Astrocyte (in vitro differentiated cells and primary cell): ENCODE data around the gene DNAH1. TPM values are rescaled to one million over a fixed set of nuclear protein-coding genes. Genes with fewer than 3 reads are reported as not detected.
A peak's percentile ranks its signal among the peaks of the same experiment; 100 is the strongest.
"Not testable (repeated sequence)": the region's sequence is repeated elsewhere in the genome, so short reads cannot be mapped to it uniquely, and the experiment has no call there.

Experiments
- DNase-seq: peaks from one replicate; pipeline ENCODE4 v3.0.0-alpha.2; 2010; ENCODE audit warnings: low read depth
- FAIRE-seq: peaks from 2 replicates; lab custom pipeline; 2011; peaks lifted over from hg19 to GRCh38; lab: Jason Lieb, UNC
- H2AFZ ChIP-seq: 2 replicates; pipeline ENCODE4 v1.6.0; 2012; ENCODE audit warnings: low read depth, low read length, inconsistent platforms
- H3K27ac ChIP-seq: 2 replicates; pipeline ENCODE4 v1.5.1; 2011; ENCODE audit warnings: low read depth, low read length, inconsistent platforms
- H3K27me3 ChIP-seq: 2 replicates; pipeline ENCODE4 v1.6.0; 2011; ENCODE audit warnings: low read length, inconsistent platforms; ENCODE audit not compliant: insufficient read depth
- H3K36me3 ChIP-seq: 2 replicates; pipeline ENCODE4 v1.5.1; 2011; ENCODE audit warnings: low read length, inconsistent platforms; ENCODE audit not compliant: insufficient read depth
- H3K4me1 ChIP-seq: 2 replicates; pipeline ENCODE4 v1.5.1; 2011; ENCODE audit warnings: low read length, inconsistent platforms; ENCODE audit not compliant: insufficient read depth
- H3K4me2 ChIP-seq: 2 replicates; pipeline ENCODE4 v1.6.0; 2012; ENCODE audit warnings: low read length, inconsistent platforms
- H3K4me3 ChIP-seq: 2 replicates; pipeline ENCODE4 v1.5.1; 2011; ENCODE audit warnings: low read depth, mild to moderate bottlenecking, low read length, inconsistent platforms; ENCODE audit not compliant: insufficient read depth
- H3K79me2 ChIP-seq: 2 replicates; pipeline ENCODE4 v1.6.0; 2012; ENCODE audit warnings: mild to moderate bottlenecking, low read length, inconsistent platforms; ENCODE audit not compliant: insufficient read depth
- H3K9ac ChIP-seq: 2 replicates; pipeline ENCODE4 v1.6.0; 2012; ENCODE audit warnings: mild to moderate bottlenecking, low read length, inconsistent platforms
- H3K9me3 ChIP-seq: 2 replicates; pipeline ENCODE4 v1.5.1; 2012; ENCODE audit warnings: low read depth, mild to moderate bottlenecking, low read length, inconsistent platforms; ENCODE audit not compliant: insufficient read depth
- H4K20me1 ChIP-seq: 2 replicates; pipeline ENCODE4 v1.6.0; 2012; ENCODE audit warnings: low read length, inconsistent platforms; ENCODE audit not compliant: insufficient read depth
- H3K27ac Mint-ChIP-seq: one replicate; pipeline ENCODE4 v1.8.0; 2021; ENCODE audit warnings: mild to moderate bottlenecking, mixed read lengths; ENCODE audit not compliant: unreplicated experiment
- H3K27me3 Mint-ChIP-seq: one replicate; pipeline ENCODE4 v1.8.0; 2021; ENCODE audit warnings: low read depth, mixed read lengths; ENCODE audit not compliant: unreplicated experiment
- H3K36me3 Mint-ChIP-seq: one replicate; pipeline ENCODE4 v1.8.0; 2021; ENCODE audit warnings: low read depth, mixed read lengths; ENCODE audit not compliant: unreplicated experiment
- H3K4me1 Mint-ChIP-seq: one replicate; pipeline ENCODE4 v1.8.0; 2021; ENCODE audit warnings: low read depth, mixed read lengths; ENCODE audit not compliant: unreplicated experiment
- H3K4me3 Mint-ChIP-seq: one replicate; pipeline ENCODE4 v1.8.0; 2021; ENCODE audit warnings: mild to moderate bottlenecking, moderate library complexity, mixed read lengths; ENCODE audit not compliant: unreplicated experiment
- H3K9me3 Mint-ChIP-seq: one replicate; pipeline ENCODE4 v1.8.0; 2021; ENCODE audit warnings: mild to moderate bottlenecking, mixed read lengths; ENCODE audit not compliant: unreplicated experiment
- EZH2 ChIP-seq: IDR thresholded peaks from 2 replicates; pipeline ENCODE4 v1.6.1; 2012; ENCODE audit warnings: mild to moderate bottlenecking, low read length, inconsistent platforms; ENCODE audit not compliant: insufficient read depth
- total RNA-seq: library from RNA; stranded (reverse); gene quantifications from 2 replicates; pipeline ENCODE4 v1.2.1, GENCODE V29; 2021
- TF ChIP-seq, protein P1 (sequence below): IDR thresholded peaks from 2 replicates; pipeline ENCODE4 v1.5.1; 2011; ENCODE audit warnings: low read depth, mild to moderate bottlenecking, inconsistent platforms, low read length, moderate library complexity; ENCODE audit not compliant: insufficient read depth

The DNAH1 gene
- total RNA-seq, 1 donor from 2014 or later = 2.3 TPM

DNA sequence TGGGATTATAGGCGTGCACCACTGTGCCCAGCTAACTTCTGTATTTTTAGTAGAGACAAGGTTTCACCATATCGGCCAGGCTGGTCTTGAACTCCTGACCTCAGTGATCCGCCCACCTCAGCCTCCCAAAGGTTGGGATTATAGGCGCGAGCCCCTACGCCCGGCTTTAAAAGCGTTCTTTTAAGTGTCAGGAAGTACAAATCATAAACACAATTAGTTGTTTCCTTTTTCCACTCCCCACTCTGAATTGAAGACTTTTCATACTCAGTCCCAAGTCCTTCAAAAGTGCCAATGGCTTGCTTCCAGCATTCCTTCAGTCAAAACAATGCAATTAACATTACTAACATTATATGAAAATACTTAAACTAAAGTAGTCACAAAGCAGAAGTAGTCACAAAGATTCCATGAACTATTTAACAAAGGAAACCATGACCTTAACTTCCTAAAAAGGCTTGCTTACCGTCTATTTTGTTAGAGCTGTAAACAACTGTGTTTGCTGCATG, 45.8 kb upstream of the DNAH1 start:
- DNase-seq (no peak), FAIRE-seq (no peak)
- H3K36me3 ChIP-seq = peaks cover 58% of the 10 kb centered on the region
- no peak overlapping the region for H3K4me3 ChIP-seq
- H4K20me1 ChIP-seq = peaks cover 95% of the 10 kb centered on the region
- H3K79me2 ChIP-seq = peaks cover 96% of the 10 kb centered on the region
- no peak overlapping the region for H3K27ac ChIP-seq
- no peak overlapping the region for H3K4me2 ChIP-seq
- no peak overlapping the region for H2AFZ ChIP-seq
- H3K9me3 ChIP-seq = no peaks in the 10 kb centered on the region
- no peaks in the 10 kb centered on the region for H3K4me1 ChIP-seq
- no peak overlapping the region for H3K9ac ChIP-seq
- H3K27ac Mint-ChIP-seq = no peak overlapping the region
- no peaks in the 10 kb centered on the region for H3K9me3 Mint-ChIP-seq
- no peak for TF ChIP-seq EZH2
- TF ChIP-seq, protein P1, sequence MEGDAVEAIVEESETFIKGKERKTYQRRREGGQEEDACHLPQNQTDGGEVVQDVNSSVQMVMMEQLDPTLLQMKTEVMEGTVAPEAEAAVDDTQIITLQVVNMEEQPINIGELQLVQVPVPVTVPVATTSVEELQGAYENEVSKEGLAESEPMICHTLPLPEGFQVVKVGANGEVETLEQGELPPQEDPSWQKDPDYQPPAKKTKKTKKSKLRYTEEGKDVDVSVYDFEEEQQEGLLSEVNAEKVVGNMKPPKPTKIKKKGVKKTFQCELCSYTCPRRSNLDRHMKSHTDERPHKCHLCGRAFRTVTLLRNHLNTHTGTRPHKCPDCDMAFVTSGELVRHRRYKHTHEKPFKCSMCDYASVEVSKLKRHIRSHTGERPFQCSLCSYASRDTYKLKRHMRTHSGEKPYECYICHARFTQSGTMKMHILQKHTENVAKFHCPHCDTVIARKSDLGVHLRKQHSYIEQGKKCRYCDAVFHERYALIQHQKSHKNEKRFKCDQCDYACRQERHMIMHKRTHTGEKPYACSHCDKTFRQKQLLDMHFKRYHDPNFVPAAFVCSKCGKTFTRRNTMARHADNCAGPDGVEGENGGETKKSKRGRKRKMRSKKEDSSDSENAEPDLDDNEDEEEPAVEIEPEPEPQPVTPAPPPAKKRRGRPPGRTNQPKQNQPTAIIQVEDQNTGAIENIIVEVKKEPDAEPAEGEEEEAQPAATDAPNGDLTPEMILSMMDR = no peak
- H3K27me3 Mint-ChIP-seq = no peaks in the 10 kb centered on the region
- H3K4me3 Mint-ChIP-seq = no peak overlapping the region
- peaks cover 16% of the 10 kb centered on the region for H3K36me3 Mint-ChIP-seq
- no peaks in the 10 kb centered on the region for H3K27me3 ChIP-seq
- H3K4me1 Mint-ChIP-seq = peaks cover 5% of the 10 kb centered on the region

DNA sequence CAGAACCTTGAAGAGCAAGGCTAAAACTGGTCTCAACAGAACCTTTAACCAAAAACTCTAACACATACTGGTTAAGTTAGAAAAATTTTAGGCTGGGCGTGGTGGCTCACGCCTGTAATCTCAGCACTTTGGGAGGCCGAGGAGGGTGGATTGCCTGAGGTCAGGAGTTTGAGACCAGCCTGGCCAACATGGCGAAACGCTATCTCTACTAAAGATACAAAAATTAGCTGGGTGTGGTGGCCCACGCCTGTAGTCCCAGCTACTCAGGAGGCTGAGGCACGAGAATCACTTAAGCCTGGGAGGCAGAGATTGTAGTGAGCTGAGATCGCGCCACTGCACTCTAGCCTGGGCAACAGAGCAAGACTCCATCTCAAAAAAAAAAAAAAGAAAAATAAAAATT, 43.9 kb upstream of the DNAH1 start:
- H3K27me3 ChIP-seq, H3K9me3 ChIP-seq, H3K4me2 ChIP-seq, H3K4me1 Mint-ChIP-seq, H3K4me1 ChIP-seq, H3K4me3 Mint-ChIP-seq, H3K27ac ChIP-seq, H3K9me3 Mint-ChIP-seq, H3K9ac ChIP-seq, H3K27me3 Mint-ChIP-seq, H3K4me3 ChIP-seq, FAIRE-seq, H2AFZ ChIP-seq, DNase-seq, H3K36me3 Mint-ChIP-seq, H3K27ac Mint-ChIP-seq: not testable (repeated sequence)
- Histone ChIP-seq H3K36me3 (peaks cover 46% of the 10 kb centered on the region), H3K79me2 (peaks cover 100% of the 10 kb centered on the region), H4K20me1 (peaks cover 99% of the 10 kb centered on the region)

DNA sequence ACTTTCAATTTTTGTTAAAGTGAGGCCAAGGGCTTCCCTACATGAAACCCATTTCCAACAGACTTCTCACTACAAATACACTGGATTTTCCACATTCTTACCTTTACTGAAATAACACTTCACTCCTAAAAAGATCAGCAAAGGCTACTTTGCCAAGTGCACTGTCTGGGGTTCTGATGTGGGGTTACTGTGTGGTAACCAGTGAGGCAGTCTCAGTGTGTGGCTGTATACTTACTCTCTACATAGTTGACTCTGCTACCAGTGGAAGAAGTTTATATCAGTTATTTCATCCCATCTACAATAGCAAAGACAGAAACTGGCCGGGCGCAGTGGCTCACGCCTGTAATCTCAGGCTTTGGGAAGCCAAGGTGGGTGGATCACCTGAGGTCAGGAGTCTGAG, 43.3 kb upstream of the DNAH1 start:
- TF ChIP-seq EZH2 = no peak
- TF ChIP-seq, protein P1 = no peak
- Mint-ChIP-seq H3K9me3 (no peaks in the 10 kb centered on the region), H3K27me3 (no peaks in the 10 kb centered on the region), H3K4me1 (peaks cover 9% of the 10 kb centered on the region), H3K36me3 (peaks cover 12% of the 10 kb centered on the region), H3K4me3 (no peak overlapping the region), H3K27ac (no peak overlapping the region)
- Histone ChIP-seq H3K4me2 (no peak overlapping the region), H3K79me2 (peaks cover 100% of the 10 kb centered on the region), H4K20me1 (peaks cover 99% of the 10 kb centered on the region), H3K36me3 (peaks cover 40% of the 10 kb centered on the region), H3K27me3 (no peaks in the 10 kb centered on the region), H2AFZ (no peak overlapping the region), H3K4me3 (no peak overlapping the region), H3K9ac (no peak overlapping the region), H3K9me3 (no peaks in the 10 kb centered on the region), H3K4me1 (peaks cover 5% of the 10 kb centered on the region), H3K27ac (no peak overlapping the region)
- FAIRE-seq (no peak), DNase-seq (no peak)

- Histone ChIP-seq H3K79me2 (peaks cover 84% of the 10 kb centered on the region), H4K20me1 (peaks cover 84% of the 10 kb centered on the region), H3K4me1 (peaks cover 13% of the 10 kb centered on the region), H3K36me3 (peaks cover 24% of the 10 kb centered on the region), H3K4me2 (peak overlapping the region; percentile 28)
- H3K27me3 ChIP-seq, H3K27ac ChIP-seq, FAIRE-seq, H3K9ac ChIP-seq, H2AFZ ChIP-seq, H3K27ac Mint-ChIP-seq, H3K9me3 ChIP-seq, H3K27me3 Mint-ChIP-seq, H3K9me3 Mint-ChIP-seq, H3K4me3 ChIP-seq, DNase-seq: not testable (repeated sequence)
- H3K4me3 Mint-ChIP-seq = peak overlapping the region; percentile 67
- H3K36me3 Mint-ChIP-seq = peaks cover 12% of the 10 kb centered on the region
- H3K4me1 Mint-ChIP-seq = peaks cover 15% of the 10 kb centered on the region
Observed at GRCh38 chr3:52274781-52275180, 41.3 kb upstream of the DNAH1 start.
